Natural killer cell (primary cell): ENCODE results near the gene TARS2. TPM values are rescaled to one million over a fixed set of nuclear protein-coding genes. Genes with fewer than 3 reads are reported as not detected.

Experiments
- ATAC-seq, 3 donors: fragments of 150-1000 bp in 2 of 3; fragments of 200-7000 bp in 1 of 3; cut with Tn5 transposase; 1 replicate in 1 of 3; 2 replicates in 2 of 3; pipeline ENCODE4 v1.10.0; 2021; ENCODE audit warnings: mild to moderate bottlenecking in 2 of 3, moderate library complexity in 2 of 3
- DNase-seq, 2 donors: peaks; one replicate each; pipeline versions ENCODE4 v3.0.0 to v3.0.0-alpha.2; 2013 to 2021; ENCODE audit warnings: mixed read lengths in 1 of 2
- H3K27ac ChIP-seq: one replicate; pipeline ENCODE4 v1.5.1; 2013; ENCODE audit warnings: mild to moderate bottlenecking, low read length
- H3K27me3 ChIP-seq: one replicate; pipeline ENCODE4 v1.6.1; 2013; ENCODE audit warnings: low read length; ENCODE audit not compliant: control insufficient read depth, insufficient read depth
- H3K36me3 ChIP-seq: one replicate; pipeline ENCODE4 v1.6.1; 2013; ENCODE audit warnings: low read length; ENCODE audit not compliant: control insufficient read depth, insufficient read depth
- H3K4me1 ChIP-seq: one replicate; pipeline ENCODE4 v1.6.1; 2013; ENCODE audit warnings: low read length; ENCODE audit not compliant: control insufficient read depth, insufficient read depth
- H3K4me3 ChIP-seq: one replicate; pipeline ENCODE4 v1.5.1; 2013; ENCODE audit warnings: low read length
- H3K9me3 ChIP-seq: one replicate; pipeline ENCODE4 v1.6.1; 2013; ENCODE audit warnings: low read length; ENCODE audit not compliant: control insufficient read depth, insufficient read depth
- H3K27ac Mint-ChIP-seq, 2 donors: one replicate each; pipeline ENCODE4 v1.8.0; 2022; ENCODE audit warnings: mild to moderate bottlenecking in 2 of 2, mixed read lengths in 2 of 2, moderate library complexity in 1 of 2
- H3K27me3 Mint-ChIP-seq, 2 donors: one replicate each; pipeline ENCODE4 v1.8.0; 2022; ENCODE audit warnings: low read depth in 2 of 2, mixed read lengths in 2 of 2
- H3K36me3 Mint-ChIP-seq: one replicate; pipeline ENCODE4 v1.8.0; 2022; ENCODE audit warnings: mixed read lengths
- H3K4me1 Mint-ChIP-seq, 2 donors: one replicate each; pipeline ENCODE4 v1.8.0; 2022; ENCODE audit warnings: mixed read lengths in 2 of 2
- H3K4me3 Mint-ChIP-seq: one replicate; pipeline ENCODE4 v1.8.0; 2022; ENCODE audit warnings: mild to moderate bottlenecking, moderate library complexity, mixed read lengths
- H3K9me3 Mint-ChIP-seq, 2 donors: one replicate each; pipeline ENCODE4 v1.8.0; 2022; ENCODE audit warnings: mixed read lengths in 2 of 2
- CTCF ChIP-seq: fragments of 200-600 bp; IDR thresholded peaks from one replicate; pipeline ENCODE4 v1.8.0; 2022; ENCODE audit warnings: antibody characterized with exemption
- WGBS: methylation state at CpG from one replicate; pipeline ENCODE4 v1.1.7; 2013; ENCODE audit warnings: missing lambda C conversion rate; ENCODE audit not compliant: insufficient coverage; 5-methylcytosine and 5-hydroxymethylcytosine counted together
- intact Hi-C: fragments of 100-400 bp; cut with micrococcal nuclease; formaldehyde crosslinking; loops from one replicate; pipeline ENCODE4 v1.14.2; 2022
- total RNA-seq, 4 donors: library from RNA; stranded (reverse); fragments of 120-200 nt in 1 of 4; gene quantifications; one replicate each; pipeline versions ENCODE4 v1.2.3 to v1.2.4, GENCODE V29; 2013 to 2022

The TARS2 gene
- total RNA-seq, result 10 to 100 TPM; 34.7 to 50.0 (median 44.9) TPM
- total RNA-seq (2013), result 27.0 TPM

GRCh38 chr1:150486966-150487762 lies at the start of gene TARS2:
TARS2 (plus strand) TSS chr1:150487419; CDS start chr1:150487451, 32 bp downstream.
- TF ChIP-seq CTCF, result no peak
- peak; percentile 99 to 100 (median 100) for ATAC-seq
- Mint-ChIP-seq H3K36me3 (peaks cover 16% of the 10 kb centered on the region), H3K4me1 (peaks cover 24 to 26% of the 10 kb centered on the region in 2 donors), H3K9me3 (no peaks in the 10 kb centered on the region), H3K27me3 (no peaks in the 10 kb centered on the region), H3K27ac (peak within 1 kb of the TSS; percentile 97), H3K4me3 (peak within 1 kb of the TSS; percentile 96)
- H3K4me1 ChIP-seq, result peaks cover 10% of the 10 kb centered on the region
- intact Hi-C loops, result no loop called here
- DNase-seq, result peak; percentile 91 to 95
- peaks cover 16% of the 10 kb centered on the region for H3K36me3 ChIP-seq
- peak within 1 kb of the TSS; percentile 94 for H3K4me3 ChIP-seq
- H3K27ac ChIP-seq, result peak within 1 kb of the TSS; percentile 89
- H3K27me3 ChIP-seq, result no peaks in the 10 kb centered on the region
- 0% methylated on average over 28 of the region's 30 CpGs for WGBS
- no peaks in the 10 kb centered on the region for H3K9me3 ChIP-seq

GRCh38 chr1:150441121-150441520 lies 46.1 kb upstream of the TARS2 start:
- Histone ChIP-seq H3K4me1 (no peaks in the 10 kb centered on the region), H3K4me3 (no peak overlapping the region), H3K9me3 (no peaks in the 10 kb centered on the region), H3K36me3 (peaks cover 35% of the 10 kb centered on the region), H3K27ac (no peak overlapping the region), H3K27me3 (no peaks in the 10 kb centered on the region)
- WGBS, result 94% methylated on average over 2 of the region's 2 CpGs
- no peak for TF ChIP-seq CTCF
- H3K36me3 Mint-ChIP-seq, result peaks cover 10% of the 10 kb centered on the region
- no peak overlapping the region for H3K4me3 Mint-ChIP-seq
- H3K9me3 Mint-ChIP-seq, result no peaks in the 10 kb centered on the region
- intact Hi-C loops, result no loop called here
- H3K27ac Mint-ChIP-seq, result no peak overlapping the region
- ATAC-seq (no peak), DNase-seq (no peak)
- H3K4me1 Mint-ChIP-seq, result peaks cover 0 to 13% of the 10 kb centered on the region in 2 donors
- no peaks in the 10 kb centered on the region for H3K27me3 Mint-ChIP-seq

GRCh38 chr1:150444232-150444631 lies 43.0 kb upstream of the TARS2 start:
- Histone ChIP-seq H3K4me3 (no peak overlapping the region), H3K27me3 (no peaks in the 10 kb centered on the region), H3K9me3 (no peaks in the 10 kb centered on the region), H3K36me3 (peaks cover 57% of the 10 kb centered on the region), H3K27ac (no peak overlapping the region), H3K4me1 (no peaks in the 10 kb centered on the region)
- WGBS, result 91% methylated on average over 1 of the region's 1 CpG
- Mint-ChIP-seq H3K27ac (no peak overlapping the region), H3K36me3 (peaks cover 10% of the 10 kb centered on the region), H3K4me1 (peaks cover 0 to 18% of the 10 kb centered on the region in 2 donors), H3K9me3 (no peaks in the 10 kb centered on the region), H3K27me3 (no peaks in the 10 kb centered on the region), H3K4me3 (no peak overlapping the region)
- DNase-seq (no peak), ATAC-seq (no peak)
- intact Hi-C loops, result no loop called here
- TF ChIP-seq CTCF, result no peak
